KMS-11 (cell line): ENCODE results near the gene IER3.

Experiments used
- H2AFZ ChIP-seq: fragments of 200-600 bp; sonication (generic); 2 replicates; pipeline ENCODE4 v1.6.1; 2016; ENCODE audit warnings: antibody characterized with exemption, mixed run types, low read depth
- H3K27ac ChIP-seq: fragments of 200-600 bp; sonication (generic); 2 replicates; pipeline ENCODE4 v1.6.1; 2016; ENCODE audit warnings: mild to moderate bottlenecking, mixed run types
- H3K27me3 ChIP-seq: fragments of 200-600 bp; sonication (generic); 2 replicates; pipeline ENCODE4 v1.6.1; 2017; ENCODE audit warnings: mild to moderate bottlenecking, low read depth, mixed run types, moderate library complexity; ENCODE audit not compliant: insufficient read depth
- H3K36me3 ChIP-seq: fragments of 200-600 bp; sonication (generic); 2 replicates; pipeline ENCODE4 v1.6.1; 2017; ENCODE audit warnings: mild to moderate bottlenecking, mixed run types; ENCODE audit not compliant: insufficient read depth
- H3K4me1 ChIP-seq: fragments of 200-600 bp; sonication (generic); 2 replicates; pipeline ENCODE4 v1.6.1; 2016; ENCODE audit warnings: mild to moderate bottlenecking, low read depth, mixed run types; ENCODE audit not compliant: poor library complexity, severe bottlenecking
- H3K4me2 ChIP-seq: fragments of 200-600 bp; sonication (generic); 2 replicates; pipeline ENCODE4 v1.7.0; 2016; ENCODE audit warnings: mild to moderate bottlenecking, mixed run types
- H3K4me3 ChIP-seq: fragments of 200-600 bp; sonication (generic); IDR thresholded peaks from 2 replicates; pipeline ENCODE4 v1.6.1; 2017; ENCODE audit warnings: low read depth, low read length, mixed read lengths; ENCODE audit not compliant: insufficient read depth
- H3K79me2 ChIP-seq: fragments of 200-600 bp; sonication (generic); 2 replicates; pipeline ENCODE4 v1.6.1; 2016; ENCODE audit warnings: low read depth, mixed run types; ENCODE audit not compliant: insufficient read depth
- H3K9ac ChIP-seq: fragments of 200-600 bp; sonication (generic); 2 replicates; pipeline ENCODE4 v1.6.1; 2016; ENCODE audit warnings: mild to moderate bottlenecking, mixed run types
- H4K20me1 ChIP-seq: fragments of 200-600 bp; sonication (generic); 2 replicates; pipeline ENCODE4 v1.6.1; 2016; ENCODE audit warnings: mild to moderate bottlenecking, mixed run types; ENCODE audit not compliant: insufficient read depth
- TF ChIP-seq, protein P1 (sequence below): fragments of 200-600 bp; sonication (generic); conservative IDR thresholded peaks from 2 replicates; pipeline ENCODE4 v1.6.1; 2017; ENCODE audit warnings: low read depth, mild to moderate bottlenecking, antibody characterized with exemption, low read length, moderate library complexity, mixed read lengths

The IER3 gene

DNA sequence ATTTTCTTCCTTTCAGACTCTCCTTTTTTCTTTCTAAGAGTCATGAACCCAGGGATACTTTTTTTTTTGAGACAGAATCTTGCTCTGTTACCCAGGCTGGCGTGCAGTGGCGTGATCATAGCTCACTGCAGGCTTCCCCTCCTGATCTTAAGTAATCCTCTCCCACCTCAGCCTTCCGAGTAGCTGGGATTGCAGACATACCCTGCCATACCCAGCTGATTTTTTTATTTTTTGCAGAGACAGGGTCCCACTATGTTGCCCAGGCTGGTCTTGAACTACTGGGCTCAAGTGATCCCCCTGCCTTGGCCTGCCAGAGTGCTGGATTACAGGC is 32.8 kb upstream of the IER3 start:
- no peak overlapping the region for H2AFZ ChIP-seq
- H4K20me1 ChIP-seq: no peaks in the 10 kb centered on the region
- TF ChIP-seq, protein P1, sequence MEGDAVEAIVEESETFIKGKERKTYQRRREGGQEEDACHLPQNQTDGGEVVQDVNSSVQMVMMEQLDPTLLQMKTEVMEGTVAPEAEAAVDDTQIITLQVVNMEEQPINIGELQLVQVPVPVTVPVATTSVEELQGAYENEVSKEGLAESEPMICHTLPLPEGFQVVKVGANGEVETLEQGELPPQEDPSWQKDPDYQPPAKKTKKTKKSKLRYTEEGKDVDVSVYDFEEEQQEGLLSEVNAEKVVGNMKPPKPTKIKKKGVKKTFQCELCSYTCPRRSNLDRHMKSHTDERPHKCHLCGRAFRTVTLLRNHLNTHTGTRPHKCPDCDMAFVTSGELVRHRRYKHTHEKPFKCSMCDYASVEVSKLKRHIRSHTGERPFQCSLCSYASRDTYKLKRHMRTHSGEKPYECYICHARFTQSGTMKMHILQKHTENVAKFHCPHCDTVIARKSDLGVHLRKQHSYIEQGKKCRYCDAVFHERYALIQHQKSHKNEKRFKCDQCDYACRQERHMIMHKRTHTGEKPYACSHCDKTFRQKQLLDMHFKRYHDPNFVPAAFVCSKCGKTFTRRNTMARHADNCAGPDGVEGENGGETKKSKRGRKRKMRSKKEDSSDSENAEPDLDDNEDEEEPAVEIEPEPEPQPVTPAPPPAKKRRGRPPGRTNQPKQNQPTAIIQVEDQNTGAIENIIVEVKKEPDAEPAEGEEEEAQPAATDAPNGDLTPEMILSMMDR: no peak
- H3K27me3 ChIP-seq: no peaks in the 10 kb centered on the region
- H3K79me2 ChIP-seq: no peaks in the 10 kb centered on the region
- no peaks in the 10 kb centered on the region for H3K4me1 ChIP-seq
- no peak overlapping the region for H3K4me3 ChIP-seq
- H3K4me2 ChIP-seq: no peak overlapping the region
- H3K9ac ChIP-seq: no peak overlapping the region
- H3K27ac ChIP-seq: no peak overlapping the region
- H3K36me3 ChIP-seq: no peaks in the 10 kb centered on the region

DNA sequence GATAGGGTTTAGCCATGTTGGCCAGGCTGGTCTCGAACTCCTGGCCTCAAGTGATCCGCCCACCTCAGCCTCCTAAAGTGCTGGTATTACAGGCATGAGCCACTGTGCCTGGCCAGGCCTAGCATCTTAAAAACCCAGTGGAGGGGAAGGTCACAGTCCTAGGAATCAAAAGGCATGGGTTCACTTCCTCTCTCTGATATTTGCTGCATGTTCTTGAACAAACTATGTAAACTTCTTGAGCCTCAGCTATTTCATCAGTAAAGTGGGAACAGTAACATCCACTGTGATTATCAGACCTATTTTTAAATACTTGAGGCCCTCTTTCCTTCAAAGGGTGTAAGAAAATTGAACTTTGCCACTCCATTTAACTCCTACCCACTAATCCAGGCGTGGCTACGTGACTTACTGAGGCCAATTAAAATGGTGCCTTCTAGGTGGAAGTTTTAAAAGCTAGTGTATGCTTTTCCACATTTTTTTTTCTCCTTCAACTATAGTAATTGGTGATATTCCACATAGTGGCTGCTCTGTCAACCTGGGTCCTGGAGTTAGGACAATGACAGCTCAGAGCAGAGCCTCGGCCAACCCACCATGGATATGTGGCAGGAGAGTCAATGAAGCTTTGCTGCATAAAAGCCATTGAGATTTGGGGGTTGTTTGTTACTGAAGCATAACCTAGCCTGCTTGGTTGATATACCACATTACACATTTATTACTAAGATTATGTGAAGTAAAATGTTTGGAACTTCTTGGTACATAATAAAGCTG is 32.2 kb upstream of the IER3 start:
- no peaks in the 10 kb centered on the region for H3K36me3 ChIP-seq
- H3K79me2 ChIP-seq: no peaks in the 10 kb centered on the region
- H2AFZ ChIP-seq: no peak overlapping the region
- H3K4me3 ChIP-seq: no peak overlapping the region
- no peaks in the 10 kb centered on the region for H4K20me1 ChIP-seq
- H3K4me2 ChIP-seq: no peak overlapping the region
- H3K27me3 ChIP-seq: no peaks in the 10 kb centered on the region
- no peak overlapping the region for H3K9ac ChIP-seq
- TF ChIP-seq, protein P1: no peak
- H3K27ac ChIP-seq: no peak overlapping the region
- no peaks in the 10 kb centered on the region for H3K4me1 ChIP-seq

DNA sequence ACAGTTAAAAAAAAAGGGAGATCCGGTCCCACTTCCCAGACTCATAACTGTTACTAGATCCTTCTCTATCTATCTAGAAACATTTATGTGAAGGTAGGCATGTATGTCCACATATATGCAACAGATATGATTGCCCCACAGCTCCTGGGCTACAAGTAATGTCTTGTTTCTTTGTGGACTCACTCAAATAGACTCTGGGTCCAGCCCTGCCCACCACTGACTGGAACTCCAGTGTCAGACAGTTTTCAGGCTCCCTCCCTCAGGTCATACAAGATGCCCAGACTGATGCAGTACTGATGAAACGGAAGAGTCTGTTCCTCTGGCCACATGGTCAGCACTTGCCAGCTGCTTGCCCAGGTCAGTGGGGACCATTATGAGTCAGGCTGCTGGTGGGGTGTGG is 30.8 kb upstream of the IER3 start:
- Histone ChIP-seq H3K36me3 (no peaks in the 10 kb centered on the region), H3K4me2 (no peak overlapping the region), H3K4me3 (no peak overlapping the region), H2AFZ (no peak overlapping the region), H3K9ac (no peak overlapping the region), H3K27me3 (no peaks in the 10 kb centered on the region), H3K27ac (no peak overlapping the region), H4K20me1 (no peaks in the 10 kb centered on the region), H3K4me1 (no peaks in the 10 kb centered on the region), H3K79me2 (no peaks in the 10 kb centered on the region)
- TF ChIP-seq, protein P1: no peak

DNA sequence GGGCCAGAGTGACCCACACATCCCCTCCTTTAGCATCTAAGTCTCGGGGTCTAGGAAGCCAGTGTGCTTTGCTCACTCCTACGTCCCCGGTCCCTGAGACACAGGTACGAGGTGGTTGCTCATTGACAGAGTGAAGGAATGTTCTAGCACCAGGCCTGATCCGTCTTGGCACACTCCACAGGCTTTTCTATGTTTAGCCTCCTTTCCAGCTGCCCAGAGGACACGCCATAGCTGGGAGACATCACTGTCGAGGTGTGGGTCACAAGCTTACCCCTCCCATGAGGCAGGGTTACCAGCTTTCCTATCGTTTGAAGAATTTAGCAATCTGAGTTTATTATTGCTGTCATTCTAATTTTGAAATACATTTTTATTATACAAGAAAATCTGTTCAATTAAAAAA is 30.4 kb upstream of the IER3 start:
- Histone ChIP-seq H4K20me1 (no peaks in the 10 kb centered on the region), H3K36me3 (no peaks in the 10 kb centered on the region), H3K79me2 (no peaks in the 10 kb centered on the region), H3K27ac (no peak overlapping the region), H3K9ac (no peak overlapping the region), H3K4me1 (no peaks in the 10 kb centered on the region), H3K4me3 (no peak overlapping the region), H2AFZ (no peak overlapping the region), H3K27me3 (no peaks in the 10 kb centered on the region), H3K4me2 (no peak overlapping the region)
- TF ChIP-seq, protein P1: no peak
